Body of pancreas (tissue), 4 donors: ENCODE results near the gene FAM13A.
"Not testable (repeated sequence)": the region's sequence is repeated elsewhere in the genome, so short reads cannot be mapped to it uniquely, and the experiment has no call there.

ENCODE experiments used
- CTCF ChIP-seq, 7 experiments: fragments of 450-650 bp in 4 of 7; fragments of 200-600 bp in 3 of 7; sonication (generic) in 3 of 7; IDR thresholded peaks; one replicate each; pipeline ENCODE4 v1.5.1; 2016 to 2019; ENCODE audit warnings: antibody characterized with exemption in 7 of 7
- POLR2A ChIP-seq, 3 donors: fragments of 450-650 bp; IDR thresholded peaks; one replicate each; pipeline ENCODE4 v1.6.1; 2016; ENCODE audit warnings: antibody characterized with exemption in 3 of 3, mild to moderate bottlenecking in 2 of 3

GRCh38 chr4:88904240-88904639 is 152.7 kb downstream of the FAM13A start:
- not testable (repeated sequence) for TF ChIP-seq CTCF, POLR2A (IDR thresholded peaks at IDR 0.05)
